Measurements from ENCODE around the gene TNS3. TPM values are rescaled to one million over a fixed set of nuclear protein-coding genes. Genes with fewer than 3 reads are reported as not detected.
A peak's percentile ranks its signal among the peaks of the same experiment; 100 is the strongest.

Gene TNS3
- total RNA-seq, 1 experiment from 2014 or later = 38.2 TPM

DNA sequence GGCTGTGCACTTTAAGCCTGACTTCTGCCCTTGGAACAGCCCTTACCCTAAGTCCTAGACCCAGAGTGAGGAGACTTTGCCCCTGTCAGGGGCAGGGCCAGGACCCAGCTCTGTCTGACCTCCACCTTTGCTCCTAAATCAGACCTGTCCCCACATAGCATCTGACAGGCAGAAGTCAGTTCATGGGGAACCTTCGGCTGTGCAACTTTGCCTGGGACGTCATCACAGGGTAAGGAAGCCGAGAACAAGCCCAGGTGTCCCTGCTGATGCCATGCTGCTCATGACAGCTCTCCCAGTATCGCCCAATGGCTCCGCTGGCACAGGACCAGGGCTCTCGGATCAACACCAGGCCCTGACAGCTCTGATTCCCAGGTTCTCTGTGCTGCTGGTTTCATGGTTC is 55.4 kb downstream of the TNS3 start:
- no peak for DNase-seq (ENCODE audit: low read depth)

DNA sequence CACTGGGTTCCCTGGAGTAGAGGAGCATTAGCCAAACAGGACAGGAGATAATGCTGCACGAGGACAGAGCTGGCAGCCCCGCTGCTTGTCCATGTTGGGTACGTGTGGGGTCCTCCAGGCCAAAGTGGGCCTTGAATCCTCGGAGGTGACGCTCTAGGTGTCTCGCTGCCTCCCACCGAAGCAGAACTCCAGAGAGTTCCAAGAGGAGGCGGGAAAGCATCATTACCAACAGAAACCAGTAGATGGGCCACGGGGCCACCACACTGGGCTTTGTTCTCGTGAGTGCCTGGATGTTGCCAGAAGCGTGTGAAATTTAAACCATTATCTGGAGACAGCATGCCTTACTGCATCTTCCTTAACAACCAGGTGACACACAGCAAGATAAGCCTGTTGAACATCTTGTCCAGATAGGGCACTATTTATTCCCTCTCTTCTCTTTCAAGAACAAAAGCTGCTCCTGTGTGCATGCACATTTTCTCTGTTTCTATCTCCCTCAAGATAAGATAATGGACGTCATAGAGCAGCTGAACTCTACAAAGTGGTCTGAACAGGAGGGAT is 56.8 kb downstream of the TNS3 start:
- DNase-seq (ENCODE audit: low read depth) = no peak

DNA sequence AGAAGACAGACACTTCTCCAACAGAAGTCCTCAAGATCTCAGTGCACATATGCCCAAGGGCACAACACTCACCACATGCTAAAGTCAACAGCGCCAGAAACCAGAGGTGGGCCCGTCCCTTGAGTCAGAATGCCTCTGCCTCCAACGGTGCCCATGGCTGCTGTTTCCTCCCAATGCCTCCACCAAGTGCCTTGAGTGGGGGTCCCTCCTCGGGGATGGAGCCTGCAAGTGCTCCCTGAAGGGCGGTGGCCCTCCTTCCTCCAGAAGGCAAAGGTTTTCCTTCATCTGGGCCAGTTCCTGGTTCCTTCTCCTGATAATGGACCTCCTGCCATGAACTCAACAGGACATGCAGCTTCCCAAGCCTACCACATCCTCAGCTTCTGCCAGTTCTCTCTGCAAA is 58.5 kb downstream of the TNS3 start:
- no peak for DNase-seq (ENCODE audit: low read depth)

DNA sequence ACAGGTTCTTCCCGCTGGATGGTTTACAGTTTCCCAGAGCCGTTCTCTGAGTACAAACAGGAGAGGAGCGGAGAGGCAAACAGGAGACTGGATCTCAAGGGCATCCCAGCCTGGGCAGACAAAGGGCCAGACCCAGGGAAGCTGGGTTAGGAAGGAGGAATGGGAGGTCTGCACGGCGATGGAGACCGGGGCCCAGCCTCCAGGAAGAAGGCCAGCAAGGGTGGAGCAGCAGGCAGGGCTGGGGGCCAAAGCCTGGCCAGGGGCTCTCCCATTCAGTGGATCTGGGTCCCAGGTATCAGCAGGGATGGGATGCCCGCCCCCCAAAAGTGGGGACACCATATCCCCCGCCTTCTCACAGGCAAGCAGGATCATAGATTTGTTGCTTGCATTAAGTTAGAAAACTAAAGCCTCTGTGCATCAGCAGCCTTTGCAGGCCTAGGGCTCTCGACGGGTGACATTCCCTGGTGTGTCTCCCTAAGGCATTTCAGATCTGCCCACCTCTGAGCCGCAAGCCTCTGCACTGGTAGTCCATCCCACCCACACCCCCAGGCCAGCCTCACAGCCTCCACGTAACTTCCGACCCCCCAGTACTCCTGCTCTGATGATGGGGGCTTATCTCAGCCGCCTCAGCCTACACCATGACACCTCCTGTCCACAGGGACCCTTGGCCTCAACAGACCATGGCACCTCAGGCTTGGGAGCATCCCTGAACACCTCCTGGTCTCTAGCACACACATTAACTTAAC is 59.9 kb downstream of the TNS3 start:
- DNase-seq (ENCODE audit: low read depth) = no peak

DNA sequence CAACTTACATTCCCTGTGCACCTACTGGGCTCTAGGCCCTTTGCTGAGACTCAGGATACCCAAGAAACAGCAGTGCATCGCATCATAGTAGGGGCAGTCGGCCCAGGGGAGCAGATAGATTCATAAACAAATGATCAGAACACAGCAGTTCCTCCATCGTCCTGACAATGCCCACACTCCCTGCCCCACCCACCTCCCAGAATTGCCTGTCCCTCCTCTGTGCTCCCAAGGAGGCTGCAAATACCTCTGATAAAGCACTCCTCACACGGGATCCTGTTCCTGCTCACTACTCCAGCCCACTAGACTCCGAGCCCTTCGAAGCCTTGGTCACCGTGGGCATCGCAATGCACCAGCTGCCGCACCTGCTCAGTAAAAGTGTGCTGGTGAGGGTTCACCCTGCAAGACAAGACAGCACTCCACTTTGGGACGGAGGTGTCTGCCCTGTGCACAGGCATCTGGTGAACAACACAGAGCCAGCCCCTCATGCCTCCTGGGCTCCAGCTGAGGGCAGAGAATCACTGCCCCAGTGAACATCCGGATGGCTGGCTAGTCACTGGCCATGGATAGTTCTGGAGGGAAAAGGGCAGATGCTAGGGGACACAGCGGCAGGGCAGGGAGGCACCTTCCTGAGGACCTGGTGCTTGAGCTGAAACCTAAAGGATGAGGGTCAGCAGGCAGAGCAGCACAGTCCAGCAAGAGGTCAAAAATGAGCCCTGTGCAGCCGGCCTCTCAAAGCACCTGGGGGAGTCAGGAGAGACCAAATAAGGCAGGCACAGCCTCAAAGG is 60.7 kb downstream of the TNS3 start:
- no peak for DNase-seq (ENCODE audit: low read depth)

DNA sequence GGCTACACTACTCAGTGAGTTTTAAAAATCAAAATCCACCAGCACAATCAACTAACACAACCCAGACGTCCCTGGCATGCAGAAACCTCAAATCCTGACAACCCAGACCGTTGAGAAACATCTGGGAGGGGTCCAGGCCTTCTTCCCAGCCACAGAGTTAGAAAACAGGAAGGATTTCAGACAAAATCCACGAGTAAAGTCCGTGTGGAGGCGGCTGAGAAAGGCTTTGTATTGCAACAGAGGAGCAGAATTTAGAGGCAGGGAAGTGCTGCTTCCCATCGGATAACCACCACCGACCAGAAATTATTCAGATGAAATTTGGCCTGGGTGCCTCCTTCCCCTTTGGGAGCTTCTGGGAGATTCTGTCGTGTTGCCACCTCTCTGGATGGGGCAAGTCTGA is 61.5 kb downstream of the TNS3 start:
- DNase-seq (ENCODE audit: low read depth) = no peak

DNA sequence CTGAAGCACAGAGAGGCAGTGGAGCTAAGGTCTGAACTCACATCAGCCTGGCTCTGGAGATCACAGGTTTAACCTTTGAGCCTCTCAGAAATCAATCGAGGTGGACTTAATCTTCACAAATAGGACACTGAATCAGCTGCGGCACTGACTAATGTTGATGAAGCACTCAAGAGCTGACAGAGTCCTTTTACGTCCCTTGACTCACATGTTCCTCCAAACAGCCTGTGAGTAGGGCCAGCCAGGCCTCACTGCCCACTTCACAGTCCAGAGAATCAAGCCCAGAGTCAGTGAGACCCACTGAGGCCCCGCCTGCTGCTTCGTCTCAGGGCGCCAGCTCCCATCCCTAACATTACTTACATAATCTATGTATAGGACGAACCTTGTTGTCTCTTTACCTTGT is 63.1 kb downstream of the TNS3 start:
- DNase-seq (ENCODE audit: low read depth) = peak; percentile 15

DNA sequence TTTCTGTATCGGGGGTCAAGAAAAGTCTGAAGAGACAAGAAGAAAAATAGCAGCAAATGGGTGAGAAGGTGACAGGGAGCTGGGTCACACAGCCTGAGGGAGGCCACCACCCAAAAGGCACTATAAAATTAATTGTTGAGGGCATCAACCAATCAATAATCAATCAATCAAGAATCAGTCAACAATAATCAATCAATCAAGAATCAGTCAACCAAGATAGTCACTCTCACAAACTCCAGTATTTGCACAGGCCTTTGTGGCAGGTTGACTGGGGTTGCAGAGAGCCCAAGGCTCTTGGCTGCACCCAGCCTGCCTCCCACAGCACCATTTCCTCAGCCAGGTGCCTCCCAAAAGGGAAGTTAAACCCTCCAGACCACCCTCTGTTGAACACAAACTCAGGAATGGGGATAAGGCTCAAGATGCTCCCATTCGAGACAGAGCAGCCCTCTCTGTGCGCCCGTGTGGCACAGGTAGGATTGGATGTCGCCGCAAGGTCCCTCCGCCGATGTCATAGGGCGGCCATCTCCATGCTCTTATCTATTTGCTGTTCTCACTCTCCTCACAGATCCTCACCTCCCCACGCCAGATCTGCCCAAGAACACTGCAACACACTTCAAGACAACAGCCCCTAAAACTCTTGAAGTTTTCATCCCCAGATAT is 64.0 kb downstream of the TNS3 start:
- no peak for DNase-seq (ENCODE audit: low read depth)

DNA sequence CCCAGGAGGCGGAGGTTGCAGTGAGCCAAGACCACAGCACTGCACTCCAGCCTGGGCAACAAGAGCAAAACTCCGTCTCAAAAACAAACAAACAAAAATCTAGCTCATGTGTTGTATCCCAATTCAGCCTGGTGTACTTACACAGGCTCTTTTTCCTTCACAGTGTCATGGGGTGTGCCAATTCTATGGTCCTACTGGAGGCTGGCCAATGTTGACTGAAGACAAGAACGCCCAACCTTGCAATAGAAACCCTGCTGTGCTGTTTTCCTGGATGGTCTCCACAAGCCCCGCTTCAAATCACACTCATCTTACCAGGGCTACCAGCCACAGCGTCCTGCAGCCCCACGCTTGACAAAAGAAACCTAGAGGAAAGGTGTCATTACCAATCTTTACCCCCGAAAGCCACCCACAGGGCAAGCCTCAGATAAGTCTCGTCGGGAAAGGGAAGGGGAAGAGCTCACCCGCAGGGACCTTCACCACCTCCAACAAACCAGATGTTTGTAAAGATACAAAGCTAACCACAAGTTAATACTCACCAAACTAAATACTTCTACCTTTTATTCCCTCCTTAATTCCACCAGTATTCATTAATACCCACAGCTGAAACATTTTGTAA is 64.8 kb downstream of the TNS3 start:
- no peak for DNase-seq (ENCODE audit: low read depth)

DNA sequence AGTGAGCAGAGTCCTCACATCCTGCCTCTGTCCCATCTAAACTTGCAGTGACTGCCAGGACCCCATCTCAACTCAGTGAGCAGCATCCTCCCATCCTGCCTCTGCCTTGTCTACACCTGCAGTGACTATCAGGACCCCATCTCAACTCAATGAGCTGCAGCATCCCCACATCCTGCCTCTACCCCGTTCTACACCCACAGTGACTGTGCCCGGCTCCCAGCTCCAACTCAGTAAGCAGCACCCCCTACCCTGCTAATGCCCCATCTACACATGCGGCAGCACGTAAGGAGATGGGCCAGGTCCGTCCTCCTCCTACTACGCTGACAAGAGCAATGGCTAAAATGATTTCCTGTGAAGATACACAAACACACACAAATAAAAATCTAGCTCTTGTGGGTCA is 65.5 kb downstream of the TNS3 start:
- no peak for DNase-seq (ENCODE audit: low read depth)

DNA sequence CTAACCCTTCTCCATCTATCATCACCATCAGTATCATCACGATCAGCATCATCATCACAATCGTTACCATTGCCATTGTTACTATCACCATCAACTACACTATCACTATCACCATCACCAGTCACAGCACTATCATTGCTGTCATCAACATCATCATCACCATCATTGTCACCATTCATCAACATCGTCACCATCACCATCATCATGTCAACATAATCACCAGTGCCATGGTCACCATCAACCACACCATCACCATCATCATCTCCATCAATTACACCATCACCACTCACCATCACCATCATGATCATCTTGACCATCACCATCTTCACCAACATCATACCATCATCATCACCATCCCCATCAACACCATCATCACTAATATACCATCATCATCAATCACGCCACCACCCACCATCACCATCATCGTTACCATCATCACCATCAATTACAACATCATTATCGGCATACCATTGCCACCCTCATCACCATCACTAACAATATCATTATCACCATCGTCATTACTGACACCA is 66.5 kb downstream of the TNS3 start:
- no peak for DNase-seq (ENCODE audit: low read depth)

DNA sequence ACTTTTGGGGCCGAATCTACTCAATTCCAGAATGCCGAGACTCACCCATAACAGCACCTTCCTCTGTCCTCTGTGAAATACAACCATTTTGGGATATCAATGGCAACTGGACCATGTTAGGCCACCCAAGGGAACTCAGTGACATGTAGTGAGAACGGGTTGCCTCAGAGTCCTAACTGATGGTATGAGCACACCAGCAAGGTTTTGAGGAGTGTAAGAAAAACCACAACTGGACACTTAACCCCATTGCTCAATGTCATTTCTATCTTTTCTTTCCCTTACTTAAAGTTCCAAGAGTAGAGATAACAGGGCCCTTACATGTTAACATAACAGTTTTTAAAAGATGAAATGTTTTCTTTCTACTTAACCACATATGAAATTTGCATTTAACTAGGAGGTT is 67.1 kb downstream of the TNS3 start:
- no peak for DNase-seq (ENCODE audit: low read depth)

DNA sequence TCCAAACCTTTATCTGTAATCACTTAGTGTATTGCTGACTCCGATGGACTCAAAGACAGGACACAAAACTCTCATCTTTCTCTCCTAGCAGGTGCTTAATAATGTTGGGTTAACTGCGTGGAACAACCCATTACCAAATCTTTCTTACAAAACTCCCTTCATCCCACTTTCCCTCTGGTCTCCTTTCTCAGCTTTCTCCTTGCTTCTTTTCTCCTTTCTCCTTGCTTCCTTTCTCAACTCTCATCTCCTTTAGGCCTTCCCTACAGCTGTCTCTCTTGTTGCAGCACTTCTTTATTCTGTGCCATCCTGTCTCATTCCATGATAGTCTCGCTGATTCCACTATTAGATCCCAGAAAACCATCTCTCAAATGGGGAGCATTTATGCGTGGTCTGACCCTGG is 67.5 kb downstream of the TNS3 start:
- no peak for DNase-seq (ENCODE audit: low read depth)

DNA sequence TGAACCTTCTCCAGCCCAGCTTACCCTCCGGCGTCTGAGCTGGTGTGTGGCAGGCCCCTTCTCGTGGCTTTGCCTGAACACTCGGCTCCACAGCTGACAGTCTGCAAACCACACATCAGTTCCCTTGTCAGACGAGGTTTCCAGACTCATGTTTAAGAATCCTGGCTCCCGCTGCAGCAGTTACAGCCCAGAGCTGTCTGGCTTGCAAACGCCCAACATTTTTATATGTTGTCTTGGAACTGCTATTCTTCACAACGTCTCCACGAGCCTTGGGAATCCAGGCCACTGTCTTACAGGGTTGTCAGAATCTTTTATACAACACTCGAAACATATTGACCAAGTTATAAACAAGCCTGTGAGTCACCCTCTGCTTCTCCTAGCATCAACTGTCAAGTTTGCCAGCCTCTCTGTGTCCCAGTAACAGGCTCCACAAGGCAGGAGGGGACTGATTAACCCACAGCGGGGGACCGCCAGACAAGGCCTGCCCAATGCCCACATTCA is 68.1 kb downstream of the TNS3 start:
- DNase-seq (ENCODE audit: low read depth) = no peak

DNA sequence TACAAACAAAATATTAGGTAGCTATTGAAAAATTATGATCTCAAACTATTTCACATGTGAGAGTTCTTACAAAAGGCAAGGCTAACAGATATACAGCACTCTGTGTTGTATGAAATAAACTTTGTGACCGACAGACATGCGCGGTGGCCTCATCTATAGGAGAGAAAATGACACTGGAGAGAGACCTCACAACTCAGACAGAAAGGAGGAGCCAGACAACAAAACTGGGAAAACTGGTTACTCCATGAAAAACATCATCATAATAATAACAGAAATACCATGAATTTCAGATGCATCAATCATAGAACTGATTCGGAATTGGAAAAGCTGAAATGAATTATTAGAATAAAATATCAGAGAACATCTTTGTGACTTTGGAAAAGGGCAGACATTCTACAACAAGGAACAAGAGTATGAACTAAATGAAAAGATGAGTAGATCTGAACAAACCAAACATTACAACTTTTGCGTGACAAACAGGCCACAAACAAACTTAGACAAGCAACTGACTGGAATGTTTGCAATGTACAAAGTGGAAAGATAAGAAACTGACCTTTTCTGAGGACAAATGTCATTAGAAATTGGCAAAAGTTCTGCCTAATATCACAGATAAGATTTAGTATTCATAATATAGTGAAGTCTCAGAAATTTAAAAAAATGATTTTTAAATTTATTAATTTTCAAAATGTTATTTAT is 69.3 kb downstream of the TNS3 start:
- no peak for DNase-seq (ENCODE audit: low read depth)

DNA sequence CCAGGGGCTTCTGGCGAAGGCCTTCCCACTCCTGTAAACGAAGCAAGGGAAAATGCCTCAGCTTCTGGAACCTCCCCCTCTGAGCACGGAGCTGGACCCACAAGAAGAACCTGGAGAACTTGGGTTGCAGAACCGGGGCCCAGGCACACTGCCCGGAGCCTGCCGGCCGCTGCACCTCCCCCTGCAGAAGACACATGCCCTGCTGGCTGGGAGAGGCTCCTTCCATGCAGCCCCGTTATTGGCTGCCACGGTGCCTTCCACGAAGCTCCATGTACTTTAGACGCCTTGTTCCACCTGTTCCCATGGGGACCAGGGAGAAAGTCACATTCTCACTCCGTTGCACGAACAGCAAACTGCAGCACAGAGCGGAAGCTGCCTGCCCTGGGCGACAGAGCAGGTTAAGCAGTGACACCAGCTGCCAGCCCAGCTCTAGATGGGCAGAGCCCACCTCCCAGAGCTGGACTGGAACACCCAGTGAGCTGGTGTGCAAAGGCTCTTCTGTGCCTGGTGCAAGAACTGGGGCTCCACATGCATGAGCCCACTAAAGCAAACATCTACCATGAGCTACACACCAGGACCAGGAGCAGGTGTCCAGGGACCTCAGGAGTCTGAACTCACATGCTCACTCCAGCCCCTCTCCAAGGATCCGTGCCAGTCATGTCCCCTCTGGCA is 70.1 kb downstream of the TNS3 start:
- DNase-seq (ENCODE audit: low read depth) = no peak

DNA sequence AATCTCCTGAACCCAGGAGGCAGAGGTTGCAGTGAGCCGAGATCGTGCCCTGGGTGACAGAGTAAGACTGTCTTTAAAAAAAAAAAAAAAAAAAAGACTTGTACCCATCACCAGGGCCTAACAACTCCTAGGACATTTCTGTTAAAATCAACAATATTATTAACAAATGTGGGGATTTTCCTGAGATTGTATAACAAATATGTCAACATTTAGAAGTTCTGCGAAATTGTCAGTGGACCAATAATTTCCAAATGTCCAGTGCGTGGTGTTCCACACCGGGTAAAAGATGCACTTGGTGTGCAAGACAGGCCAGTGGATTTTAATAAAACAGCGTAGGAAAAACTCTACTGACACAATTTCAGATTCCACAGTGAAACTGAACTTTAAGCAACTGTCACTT is 71.1 kb downstream of the TNS3 start:
- no peak for DNase-seq (ENCODE audit: low read depth)

DNA sequence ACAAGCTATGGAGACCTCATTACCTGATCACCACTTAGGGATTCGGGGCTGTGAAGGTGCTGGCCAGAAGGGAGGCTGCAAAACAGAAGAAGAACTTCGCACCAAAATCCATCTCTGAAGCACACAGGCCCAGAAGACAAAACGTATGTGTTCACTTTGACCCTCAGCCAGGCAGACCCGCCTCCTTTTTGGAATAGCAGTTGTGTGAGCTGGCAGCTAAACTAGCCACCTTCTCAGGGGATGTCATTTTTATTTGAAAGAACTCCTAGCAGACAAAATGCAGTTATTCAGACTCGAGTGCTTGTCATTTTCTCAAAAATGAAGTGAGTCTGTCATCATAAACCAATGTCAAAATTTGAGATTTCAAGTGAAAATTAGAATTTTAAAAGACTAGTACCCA is 71.7 kb downstream of the TNS3 start:
- no peak for DNase-seq (ENCODE audit: low read depth)

DNA sequence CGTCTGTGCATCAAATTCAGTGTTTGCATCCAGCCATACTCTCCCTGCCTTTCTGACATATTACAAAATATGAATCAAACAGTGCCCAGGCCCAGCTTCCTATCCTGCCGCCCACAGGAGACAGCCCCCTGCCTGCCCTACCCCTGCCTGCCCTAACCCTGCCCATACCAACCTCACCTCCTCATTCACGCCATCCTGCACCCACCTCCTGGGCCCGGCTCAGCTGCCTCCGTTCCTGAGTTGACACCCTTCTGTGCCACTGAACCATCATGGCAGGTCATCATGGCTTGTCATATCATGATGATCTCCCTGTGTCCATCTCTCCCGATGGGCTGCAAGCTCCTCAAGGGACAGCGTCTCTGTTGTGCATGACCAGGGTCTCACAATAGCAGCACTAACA is 72.3 kb downstream of the TNS3 start:
- no peak for DNase-seq (ENCODE audit: low read depth)
